ENCODE data around the gene CDKAL1.

- TF ChIP-seq CTCF (IDR thresholded peaks at IDR 0.05) (no peak), POLR2A (IDR thresholded peaks at IDR 0.05) (no peak), POLR2AphosphoS5 (IDR thresholded peaks at IDR 0.05) (no peak)
Observed at GRCh38 chr6:21143645-21144044, 609.4 kb downstream of the CDKAL1 start.
